Sigmoid colon (tissue), 7 donors: ENCODE results near the gene GTSE1. TPM values are rescaled to one million over a fixed set of nuclear protein-coding genes. Genes with fewer than 3 reads are reported as not detected.

Experiments
- DNase-seq: peaks from one replicate; pipeline ENCODE4 v3.0.0-alpha.2; 2019
- H3K27ac ChIP-seq, 4 donors: fragments of 200-600 bp; sonication (generic); one replicate each; pipeline ENCODE4 v1.5.1; 2016 to 2019; ENCODE audit warnings: mild to moderate bottlenecking in 1 of 4
- H3K27me3 ChIP-seq, 3 donors: fragments of 200-600 bp; sonication (generic); one replicate each; pipeline ENCODE4 v1.5.1; 2019; ENCODE audit warnings: mild to moderate bottlenecking in 1 of 3
- H3K36me3 ChIP-seq, 4 donors: fragments of 200-600 bp; sonication (generic); one replicate each; pipeline ENCODE4 v1.5.1; 2016 to 2019
- H3K4me1 ChIP-seq, 4 donors: fragments of 200-600 bp; sonication (generic); one replicate each; pipeline ENCODE4 v1.5.1; 2017 to 2019
- H3K4me3 ChIP-seq, 4 donors: fragments of 200-600 bp; sonication (generic); one replicate each; pipeline ENCODE4 v1.5.1; 2017 to 2019; ENCODE audit warnings: mild to moderate bottlenecking in 2 of 4, moderate library complexity in 1 of 4
- H3K9me3 ChIP-seq, 4 donors: fragments of 200-600 bp in 3 of 4; sonication (generic) in 3 of 4; one replicate each; pipeline versions ENCODE4 v1.5.1 to v1.6.1; 2013 to 2019
- CTCF ChIP-seq, 4 experiments: fragments of 450-650 bp in 3 of 4; fragments of 200-600 bp in 1 of 4; IDR thresholded peaks; one replicate each; pipeline ENCODE4 v1.5.1; 2016 to 2019; ENCODE audit warnings: antibody characterized with exemption in 4 of 4, mild to moderate bottlenecking in 3 of 4, moderate library complexity in 2 of 4
- EP300 ChIP-seq, 4 donors: sonication (generic); formaldehyde crosslinking; IDR thresholded peaks; one replicate each; pipeline ENCODE4 v1.6.1; 2017; ENCODE audit warnings: antibody characterized with exemption in 4 of 4
- POLR2A ChIP-seq, 2 donors: fragments of 450-650 bp; IDR thresholded peaks; one replicate each; pipeline ENCODE4 v1.6.1; 2016; ENCODE audit warnings: antibody characterized with exemption in 2 of 2, mild to moderate bottlenecking in 2 of 2, moderate library complexity in 2 of 2
- POLR2AphosphoS5 ChIP-seq, 4 donors: sonication (generic); formaldehyde crosslinking; IDR thresholded peaks; one replicate each; pipeline ENCODE4 v1.6.1; 2017; ENCODE audit warnings: antibody characterized with exemption in 4 of 4
- whole genome bisulfite sequencing, 2 donors: extraction: QIAGEN DNeasy Blood & Tissue Kit; methylation state at CpG; one replicate each; pipeline ENCODE4 v1.1.7; 2013; 5-methylcytosine and 5-hydroxymethylcytosine counted together
- intact Hi-C: fragments of 100-400 bp; cut with DNase I; formaldehyde crosslinking; loops from one replicate; pipeline ENCODE4 v1.15.1; 2023
- polyA plus RNA-seq, 3 donors: library from polyadenylated mRNA; stranded (reverse); fragments of 200-250 nt; gene quantifications; one replicate each; pipeline ENCODE4 v1.2.3, GENCODE V29; 2013
- total RNA-seq, 4 donors: library from RNA; depleted of rRNA; stranded (reverse); fragments of >200 nt; gene quantifications; one replicate each; pipeline ENCODE4 v1.1.0, GENCODE V29; 2016
- donor health status: healthy with polysubstance abuse.
- donor health status: Bipolar disorder and iron deficiency.
- donor health status: healthy.

Gene GTSE1
- total and polyA plus RNA-seq, 7 donors = 0.27 to 14.3 (median 0.99) TPM; not detected in 1

DNA sequence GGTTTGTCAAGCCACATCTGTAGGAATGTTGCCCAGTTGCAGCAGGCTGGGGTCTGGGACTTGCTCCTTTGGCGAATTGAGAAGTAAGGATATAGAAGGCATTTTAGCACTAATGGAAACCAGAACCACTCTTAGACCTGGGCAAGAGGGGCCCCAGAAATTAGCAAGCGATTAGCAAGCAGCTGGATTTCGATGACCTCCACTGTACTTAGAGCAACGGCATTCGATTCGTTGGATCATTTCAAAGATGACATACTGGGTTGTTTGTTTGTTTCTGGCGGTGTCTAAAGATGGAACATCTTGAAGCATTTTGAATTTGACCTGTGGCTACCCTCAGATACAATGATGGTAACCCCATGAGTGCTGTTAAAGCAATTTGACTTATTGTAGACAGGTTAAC lies 45.4 kb upstream of the GTSE1 start:
- Histone ChIP-seq H3K36me3 (no peaks in the 10 kb centered on the region), H3K27me3 (no peaks in the 10 kb centered on the region), H3K4me3 (peak overlapping the region in 3 of 4 donors; percentile 78 to 91 (median 88)), H3K27ac (peak overlapping the region in 3 of 4 donors; percentile 86 to 90 (median 90)), H3K4me1 (peaks cover 0 to 35% (median 25%) of the 10 kb centered on the region in 4 donors), H3K9me3 (no peaks in the 10 kb centered on the region)
- no peak for TF ChIP-seq POLR2A (IDR thresholded peaks at IDR 0.05)
- no peak for TF ChIP-seq POLR2AphosphoS5 (IDR thresholded peaks at IDR 0.05)
- WGBS, 2 donors = 76 to 79% methylated on average over 7 of the region's 7 CpGs
- no peak for DNase-seq
- intact Hi-C loops = loop anchor here (2.0 kb wide), 1 partner anchor 16 kb away; no protein-coding TSS in a partner anchor

DNA sequence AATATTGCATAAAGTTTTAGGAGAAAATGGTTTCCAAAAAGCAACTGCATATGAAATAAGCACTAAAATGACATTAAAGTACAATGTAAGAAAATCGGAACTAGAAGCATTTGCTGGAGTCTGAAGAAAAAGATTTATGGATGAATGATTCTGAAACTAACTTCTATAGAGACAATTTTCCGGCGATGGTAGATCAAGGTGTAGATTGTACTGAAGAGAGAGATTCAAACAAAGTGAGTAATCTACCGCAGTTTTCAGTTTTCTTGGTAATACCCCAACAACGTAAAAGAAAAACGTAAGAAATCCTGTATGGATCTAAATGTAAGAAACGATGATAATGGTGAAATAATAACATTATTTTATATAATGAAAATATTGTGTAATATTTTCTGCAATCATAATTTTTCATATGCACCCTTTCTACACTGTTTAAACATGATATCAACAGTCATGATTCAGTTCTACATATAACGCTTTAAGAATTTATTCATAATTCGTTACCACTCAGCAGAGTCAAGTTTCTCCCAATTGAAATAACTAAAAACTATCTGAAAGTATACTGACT lies 44.8 kb upstream of the GTSE1 start:
- intact Hi-C loops = loop anchor here (2.0 kb wide), 1 partner anchor 15 kb away; no protein-coding TSS in a partner anchor
- no peaks in the 10 kb centered on the region for H3K36me3 ChIP-seq
- 89 to 92% methylated on average over 9 of the region's 9 CpGs for WGBS, 2 donors
- H3K9me3 ChIP-seq = no peaks in the 10 kb centered on the region
- peaks cover 0 to 33% (median 25%) of the 10 kb centered on the region in 4 donors for H3K4me1 ChIP-seq
- DNase-seq = no peak
- H3K27me3 ChIP-seq = no peaks in the 10 kb centered on the region
- no peak for TF ChIP-seq EP300 (IDR thresholded peaks at IDR 0.05)
- TF ChIP-seq CTCF (IDR thresholded peaks at IDR 0.05) = no peak
- no peak for TF ChIP-seq POLR2A (IDR thresholded peaks at IDR 0.05)
- no peak for TF ChIP-seq POLR2AphosphoS5 (IDR thresholded peaks at IDR 0.05)
- H3K4me3 ChIP-seq = no peak overlapping the region
- H3K27ac ChIP-seq = no peak overlapping the region

DNA sequence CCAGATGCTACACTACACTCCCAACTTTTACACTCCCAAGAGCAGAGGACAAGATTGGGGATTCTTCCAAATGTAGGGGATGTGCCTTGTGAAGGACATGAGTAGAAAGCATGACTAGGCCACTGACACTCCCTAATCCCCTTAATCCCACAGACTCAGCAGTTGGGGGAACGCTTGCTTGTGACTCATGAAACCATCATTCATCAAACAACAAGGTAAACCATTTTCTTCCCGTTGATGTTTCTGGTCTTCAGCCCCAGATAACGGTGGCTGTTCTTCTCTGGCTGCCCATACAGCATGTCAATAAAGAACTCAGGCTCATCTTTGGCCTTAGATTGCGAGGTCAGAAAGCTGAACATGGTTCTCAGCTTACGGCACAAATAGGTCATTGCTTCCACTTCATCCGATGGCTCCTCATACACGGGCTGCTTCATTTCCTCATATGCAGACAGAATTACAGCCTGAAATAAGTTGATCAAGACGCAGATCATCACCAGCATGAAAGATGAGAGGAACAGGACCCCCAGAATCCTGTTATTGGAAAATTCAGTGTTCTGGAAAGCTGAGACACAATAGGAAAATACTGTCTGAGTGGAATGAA lies 40.2 kb upstream of the GTSE1 start:
- intact Hi-C loops = no loop called here
- no peak overlapping the region for H3K27ac ChIP-seq
- WGBS, 2 donors = 82 to 84% methylated on average over 8 of the region's 8 CpGs
- H3K36me3 ChIP-seq = no peaks in the 10 kb centered on the region
- TF ChIP-seq EP300 (IDR thresholded peaks at IDR 0.05) (no peak), CTCF (IDR thresholded peaks at IDR 0.05) (no peak), POLR2AphosphoS5 (IDR thresholded peaks at IDR 0.05) (no peak), POLR2A (IDR thresholded peaks at IDR 0.05) (no peak)
- H3K27me3 ChIP-seq = no peaks in the 10 kb centered on the region
- DNase-seq = no peak
- H3K9me3 ChIP-seq = no peaks in the 10 kb centered on the region
- peaks cover 0 to 1% (median 0%) of the 10 kb centered on the region in 4 donors for H3K4me1 ChIP-seq
- no peak overlapping the region for H3K4me3 ChIP-seq

DNA sequence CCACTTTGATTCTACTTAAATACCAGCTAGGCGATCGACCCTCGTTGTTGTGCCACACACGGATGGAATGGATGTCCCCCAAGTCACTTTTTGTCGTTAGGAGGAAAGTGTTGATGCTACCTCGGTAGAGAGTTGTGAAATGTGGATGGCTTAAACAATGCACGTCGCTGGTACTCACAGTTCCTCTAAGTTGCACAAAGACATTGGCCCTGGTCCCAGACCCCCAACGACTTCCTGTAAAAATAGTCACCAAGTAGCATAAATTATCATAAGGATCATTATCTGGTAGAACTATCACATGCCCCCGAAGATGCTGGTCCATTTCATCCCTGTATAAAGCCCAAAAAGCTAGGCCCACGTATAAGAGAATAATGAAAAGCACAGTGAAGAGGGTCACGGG lies 37.3 kb upstream of the GTSE1 start:
- Histone ChIP-seq H3K27me3 (no peaks in the 10 kb centered on the region), H3K27ac (no peak overlapping the region), H3K36me3 (no peaks in the 10 kb centered on the region), H3K4me1 (peaks cover 0 to 7% (median 5%) of the 10 kb centered on the region in 4 donors), H3K9me3 (no peaks in the 10 kb centered on the region), H3K4me3 (no peak overlapping the region)
- no peak for TF ChIP-seq CTCF (IDR thresholded peaks at IDR 0.05)
- TF ChIP-seq POLR2AphosphoS5 (IDR thresholded peaks at IDR 0.05) = no peak
- TF ChIP-seq POLR2A (IDR thresholded peaks at IDR 0.05) = no peak
- TF ChIP-seq EP300 (IDR thresholded peaks at IDR 0.05) = no peak
- intact Hi-C loops = no loop called here
- 70 to 87% methylated on average over 12 of the region's 12 CpGs for WGBS, 2 donors
- DNase-seq = no peak

DNA sequence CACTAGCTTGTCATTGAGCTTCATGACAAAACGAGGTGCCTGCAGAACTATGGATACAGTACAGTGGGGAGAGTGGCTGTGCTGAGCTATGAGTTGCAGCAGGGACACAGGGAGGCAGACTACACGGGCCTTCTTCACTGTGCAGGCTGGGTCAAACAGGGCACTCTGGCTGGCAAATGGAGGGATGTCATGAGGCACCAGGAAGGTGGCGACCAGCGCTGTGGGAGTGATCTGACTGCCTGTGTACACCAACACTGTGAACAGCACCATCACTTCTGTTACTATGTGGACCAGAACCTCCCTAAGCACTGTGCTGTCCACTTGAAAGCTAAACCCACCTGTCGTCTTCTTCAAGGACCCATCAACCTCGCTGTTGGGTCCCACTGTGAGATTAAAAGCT lies 36.6 kb upstream of the GTSE1 start:
- H3K27ac ChIP-seq = no peak overlapping the region
- H3K36me3 ChIP-seq = no peaks in the 10 kb centered on the region
- H3K27me3 ChIP-seq = no peaks in the 10 kb centered on the region
- TF ChIP-seq POLR2AphosphoS5 (IDR thresholded peaks at IDR 0.05) = no peak
- TF ChIP-seq POLR2A (IDR thresholded peaks at IDR 0.05) = no peak
- TF ChIP-seq CTCF (IDR thresholded peaks at IDR 0.05) = no peak
- no peak for TF ChIP-seq EP300 (IDR thresholded peaks at IDR 0.05)
- peaks cover 0 to 7% (median 5%) of the 10 kb centered on the region in 4 donors for H3K4me1 ChIP-seq
- H3K9me3 ChIP-seq = no peaks in the 10 kb centered on the region
- WGBS, 2 donors = 87 to 90% methylated on average over 6 of the region's 6 CpGs
- intact Hi-C loops = no loop called here
- no peak for DNase-seq
- no peak overlapping the region for H3K4me3 ChIP-seq
